OCI-LY3 (cell line): Measurements from ENCODE around the gene GRM8.

Experiments used
- H2AFZ ChIP-seq: fragments of 200-600, 300-600 bp; shearing (Covaris generic); 2 replicates; pipeline ENCODE4 v1.6.0; 2014; ENCODE audit warnings: antibody characterized with exemption, low read depth, low read length
- H3K27ac ChIP-seq: fragments of 200-600, 300-600 bp; sonication (generic); 2 replicates; pipeline ENCODE4 v1.5.1; 2014; ENCODE audit warnings: mild to moderate bottlenecking, low read length, moderate library complexity, mixed read lengths
- H3K27me3 ChIP-seq: fragments of 200-600, 300-600 bp; sonication (generic); 2 replicates; pipeline ENCODE4 v1.6.1; 2014; ENCODE audit warnings: low read depth, low read length, mixed read lengths
- H3K36me3 ChIP-seq: fragments of 200-600, 300-600 bp; sonication (generic); replicated peaks from 2 replicates; pipeline ENCODE3; 2014; ENCODE audit warnings: low read depth, low read length, mixed read lengths
- H3K4me1 ChIP-seq: fragments of 300-600, 200-600 bp; sonication (generic); 2 replicates; pipeline ENCODE4 v1.6.1; 2014; ENCODE audit warnings: low read length, mixed read lengths
- H3K4me2 ChIP-seq: fragments of 200-600, 300-600 bp; sonication (generic); 2 replicates; pipeline ENCODE4 v1.6.1; 2014; ENCODE audit warnings: low read length, mixed read lengths
- H3K4me3 ChIP-seq: fragments of 300-600, 200-600 bp; sonication (generic); 2 replicates; pipeline ENCODE4 v1.5.1; 2014; ENCODE audit warnings: antibody characterized with exemption, mild to moderate bottlenecking, low read length, moderate library complexity
- H3K79me2 ChIP-seq: fragments of 300-600, 200-600 bp; shearing (Covaris generic); 2 replicates; pipeline ENCODE4 v1.6.1; 2014; ENCODE audit warnings: mild to moderate bottlenecking, low read length, mixed read lengths
- H3K9ac ChIP-seq: fragments of 300-600, 200-600 bp; shearing (Covaris generic); 2 replicates; pipeline ENCODE4 v1.6.0; 2014; ENCODE audit warnings: mild to moderate bottlenecking, low read length, moderate library complexity
- H3K9me3 ChIP-seq: fragments of 200-600, 300-600 bp; shearing (Covaris generic); 2 replicates; pipeline ENCODE4 v1.6.1; 2014; ENCODE audit warnings: low read length, mixed read lengths; ENCODE audit not compliant: insufficient read depth
- H4K20me1 ChIP-seq: fragments of 200-600, 300-600 bp; sonication (generic); 2 replicates; pipeline ENCODE4 v1.6.1; 2016; ENCODE audit warnings: low read length, mixed read lengths; ENCODE audit not compliant: insufficient read depth
- EZH2phosphoT487 ChIP-seq: fragments of 200-600 bp; shearing (Covaris generic); IDR thresholded peaks from 2 replicates; pipeline ENCODE4 v1.6.1; 2018; ENCODE audit warnings: antibody characterized with exemption, mixed run types, low read depth
- TF ChIP-seq, protein P1 (sequence below): fragments of 200-600, 300-600 bp; sonication (generic); IDR thresholded peaks from 2 replicates; pipeline ENCODE4 v1.5.1; 2014; ENCODE audit warnings: antibody characterized with exemption, low read length, low read depth

The GRM8 gene

DNA sequence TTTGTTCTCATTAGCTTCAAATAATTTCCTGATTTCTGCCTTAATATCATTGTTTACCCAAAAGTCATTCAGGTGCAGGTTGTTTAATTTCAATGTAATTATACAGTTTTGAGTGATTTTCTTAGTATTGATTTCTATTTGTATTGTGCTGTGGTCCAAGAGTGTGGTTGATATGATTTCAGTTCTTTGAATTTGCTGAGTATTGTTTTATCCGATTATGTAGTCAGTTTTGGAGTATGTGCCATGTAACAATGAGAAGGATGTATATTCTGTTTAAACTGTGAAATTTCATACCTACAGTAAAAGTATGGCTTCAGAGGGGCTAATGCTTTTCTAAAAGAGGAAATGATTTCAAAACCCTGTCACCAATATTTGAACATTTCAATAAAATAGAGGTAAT lies 17.4 kb upstream of the GRM8 start:
- Histone ChIP-seq H3K4me2 (no peak overlapping the region), H3K36me3 (no peaks in the 10 kb centered on the region), H3K27ac (no peak overlapping the region), H3K4me1 (no peaks in the 10 kb centered on the region), H3K9ac (no peak overlapping the region), H3K9me3 (no peaks in the 10 kb centered on the region), H3K79me2 (no peaks in the 10 kb centered on the region), H3K4me3 (no peak overlapping the region), H2AFZ (no peak overlapping the region), H4K20me1 (no peaks in the 10 kb centered on the region), H3K27me3 (peaks cover 5% of the 10 kb centered on the region; the same call in 1 of the 2 replicates)
- TF ChIP-seq EZH2phosphoT487: no peak
- TF ChIP-seq, protein P1, sequence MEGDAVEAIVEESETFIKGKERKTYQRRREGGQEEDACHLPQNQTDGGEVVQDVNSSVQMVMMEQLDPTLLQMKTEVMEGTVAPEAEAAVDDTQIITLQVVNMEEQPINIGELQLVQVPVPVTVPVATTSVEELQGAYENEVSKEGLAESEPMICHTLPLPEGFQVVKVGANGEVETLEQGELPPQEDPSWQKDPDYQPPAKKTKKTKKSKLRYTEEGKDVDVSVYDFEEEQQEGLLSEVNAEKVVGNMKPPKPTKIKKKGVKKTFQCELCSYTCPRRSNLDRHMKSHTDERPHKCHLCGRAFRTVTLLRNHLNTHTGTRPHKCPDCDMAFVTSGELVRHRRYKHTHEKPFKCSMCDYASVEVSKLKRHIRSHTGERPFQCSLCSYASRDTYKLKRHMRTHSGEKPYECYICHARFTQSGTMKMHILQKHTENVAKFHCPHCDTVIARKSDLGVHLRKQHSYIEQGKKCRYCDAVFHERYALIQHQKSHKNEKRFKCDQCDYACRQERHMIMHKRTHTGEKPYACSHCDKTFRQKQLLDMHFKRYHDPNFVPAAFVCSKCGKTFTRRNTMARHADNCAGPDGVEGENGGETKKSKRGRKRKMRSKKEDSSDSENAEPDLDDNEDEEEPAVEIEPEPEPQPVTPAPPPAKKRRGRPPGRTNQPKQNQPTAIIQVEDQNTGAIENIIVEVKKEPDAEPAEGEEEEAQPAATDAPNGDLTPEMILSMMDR: no peak

DNA sequence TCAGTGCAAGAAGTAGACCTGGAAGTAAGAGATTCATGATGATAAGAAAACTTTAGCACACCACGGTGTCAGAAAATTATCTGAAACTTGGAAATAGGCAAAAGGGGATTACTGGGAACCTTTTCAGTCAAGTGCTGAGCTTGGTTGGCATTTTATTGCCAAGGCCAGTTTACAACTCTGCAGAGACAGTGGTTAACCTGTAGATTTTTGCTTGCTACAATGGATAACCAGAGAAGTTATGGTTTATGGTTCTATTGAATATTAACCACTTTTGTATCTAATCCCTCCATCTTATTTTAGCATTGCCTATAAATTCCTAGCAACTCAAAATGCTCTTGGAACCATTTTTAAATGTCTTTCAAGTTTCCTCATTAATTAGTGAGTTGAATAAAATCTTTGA lies 13.3 kb upstream of the GRM8 start:
- TF ChIP-seq, protein P1: no peak
- no peak for TF ChIP-seq EZH2phosphoT487
- H3K4me3 ChIP-seq: no peak overlapping the region
- no peak overlapping the region for H2AFZ ChIP-seq
- no peaks in the 10 kb centered on the region for H3K4me1 ChIP-seq
- no peak overlapping the region for H3K4me2 ChIP-seq
- no peak overlapping the region for H3K9ac ChIP-seq
- H3K27me3 ChIP-seq: peaks cover 5% of the 10 kb centered on the region; the same call in 1 of the 2 replicates
- no peaks in the 10 kb centered on the region for H4K20me1 ChIP-seq
- H3K79me2 ChIP-seq: no peaks in the 10 kb centered on the region
- H3K36me3 ChIP-seq: no peaks in the 10 kb centered on the region
- H3K9me3 ChIP-seq: no peaks in the 10 kb centered on the region
- no peak overlapping the region for H3K27ac ChIP-seq

DNA sequence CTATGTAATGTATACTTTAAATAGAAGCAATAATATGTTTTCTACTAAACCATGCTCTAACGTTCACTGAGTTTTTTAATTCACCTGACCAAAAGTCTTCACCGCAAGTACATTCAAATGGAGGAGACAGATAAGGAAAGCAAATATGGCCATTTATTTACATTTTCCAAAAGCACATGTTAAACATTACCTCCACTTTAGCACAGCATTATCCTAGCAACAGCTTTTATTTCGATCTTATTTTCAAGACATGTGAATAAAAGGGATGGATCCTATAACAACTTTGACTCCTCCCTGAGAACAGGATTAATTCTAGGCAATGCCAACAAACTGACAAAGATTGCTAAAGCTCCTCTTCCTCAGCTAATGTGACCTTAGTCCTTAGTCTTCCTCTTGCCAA lies 11.5 kb upstream of the GRM8 start:
- Histone ChIP-seq H2AFZ (no peak overlapping the region), H3K4me2 (no peak overlapping the region), H4K20me1 (no peaks in the 10 kb centered on the region), H3K36me3 (no peaks in the 10 kb centered on the region), H3K9me3 (no peaks in the 10 kb centered on the region), H3K9ac (no peak overlapping the region), H3K27ac (no peak overlapping the region), H3K79me2 (no peaks in the 10 kb centered on the region), H3K4me1 (no peaks in the 10 kb centered on the region), H3K27me3 (peaks cover 5% of the 10 kb centered on the region; the same call in 1 of the 2 replicates), H3K4me3 (no peak overlapping the region)
- no peak for TF ChIP-seq EZH2phosphoT487
- TF ChIP-seq, protein P1: no peak

DNA sequence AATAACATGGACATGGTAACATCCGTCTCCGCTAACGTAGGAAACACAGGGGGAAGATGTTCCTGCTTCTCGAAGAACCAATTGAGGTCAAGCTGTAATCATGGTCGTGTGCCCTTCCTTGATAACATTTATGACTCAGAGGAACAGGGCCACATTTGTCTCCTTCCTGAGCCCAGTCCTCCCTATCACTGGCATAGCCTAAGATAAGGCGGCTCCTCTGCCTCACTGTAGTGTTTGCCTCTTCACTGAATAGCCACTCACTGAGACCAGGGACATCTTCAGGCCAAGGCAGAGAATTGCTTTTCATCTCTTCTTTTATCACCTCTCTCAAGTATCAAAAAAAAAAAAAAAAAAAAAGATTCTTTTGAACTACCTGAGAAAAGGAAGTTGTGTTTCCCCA lies 5.4 kb upstream of the GRM8 start:
- H2AFZ ChIP-seq: no peak overlapping the region
- no peak for TF ChIP-seq EZH2phosphoT487
- TF ChIP-seq, protein P1: no peak
- H3K4me1 ChIP-seq: no peaks in the 10 kb centered on the region
- peaks cover 5% of the 10 kb centered on the region; the same call in 1 of the 2 replicates for H3K27me3 ChIP-seq
- H3K9ac ChIP-seq: no peak overlapping the region
- H4K20me1 ChIP-seq: no peaks in the 10 kb centered on the region
- no peaks in the 10 kb centered on the region for H3K79me2 ChIP-seq
- no peak overlapping the region for H3K4me3 ChIP-seq
- H3K9me3 ChIP-seq: no peaks in the 10 kb centered on the region
- no peaks in the 10 kb centered on the region for H3K36me3 ChIP-seq
- no peak overlapping the region for H3K27ac ChIP-seq
- H3K4me2 ChIP-seq: no peak overlapping the region
